GM21576 (cell line): ENCODE results near the gene SPRR5.

Experiments used
- ATAC-seq: cut with Tn5 transposase; IDR thresholded peaks from one replicate; pipeline ENCODE4 v1.9.1; 2021; ENCODE audit warnings: mild to moderate bottlenecking, moderate library complexity; ENCODE audit not compliant: unreplicated experiment

SPRR5 gene

GRCh38 chr1:152946651-152947256, at the start of gene SPRR5:
SPRR5 (plus strand) TSS chr1:152947206; CDS start chr1:152948555, 1,349 bp downstream.
- ATAC-seq: no peak

GRCh38 chr1:152899027-152899426, 48.0 kb upstream of the SPRR5 start:
- no peak for ATAC-seq

GRCh38 chr1:152899883-152900282, 47.1 kb upstream of the SPRR5 start:
- ATAC-seq: no peak

DNA sequence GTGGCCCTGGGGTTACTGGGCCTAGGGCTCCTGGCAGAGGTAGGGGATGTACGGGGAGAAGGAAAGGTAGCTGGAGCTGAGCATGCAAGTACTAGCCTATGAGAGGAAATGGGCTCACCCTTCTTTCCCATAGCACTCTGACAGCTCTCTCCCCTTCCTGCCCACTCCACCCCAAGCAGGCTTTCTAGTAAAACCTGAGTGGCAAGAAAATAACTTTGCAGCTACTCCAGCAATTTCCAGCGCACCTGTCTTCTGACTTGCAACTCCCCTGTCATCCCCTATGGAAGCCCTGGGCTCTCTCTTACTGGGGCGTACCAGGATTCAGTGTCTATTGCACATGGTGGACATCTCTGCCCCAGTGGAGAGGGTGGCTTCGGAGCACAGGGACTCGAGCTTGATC, 45.4 kb upstream of the SPRR5 start:
- no peak for ATAC-seq

DNA sequence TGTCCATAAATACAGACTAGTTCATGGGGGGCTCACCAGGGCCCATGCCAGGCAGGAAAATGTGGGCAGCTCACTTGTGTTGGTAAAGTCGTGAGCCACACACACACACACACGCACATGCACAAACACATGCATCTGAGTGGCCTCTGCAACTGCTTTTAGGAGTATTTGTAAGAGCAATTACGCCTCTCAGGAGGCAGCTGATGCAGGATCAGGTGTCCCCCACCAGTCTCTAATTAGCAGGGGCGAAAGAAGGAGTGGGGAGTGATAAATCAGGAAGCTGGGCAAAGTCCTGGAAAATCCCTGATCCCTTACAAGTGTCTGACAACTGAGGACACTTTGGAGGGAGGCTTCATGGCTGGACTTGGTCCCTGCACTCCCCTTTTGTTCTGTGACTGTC, 44.4 kb upstream of the SPRR5 start:
- no peak for ATAC-seq

- no peak for ATAC-seq
These were observed 42.1 kb upstream of the SPRR5 start for GRCh38 chr1:152904688-152905440.

GRCh38 chr1:152906023-152906565, 40.9 kb upstream of the SPRR5 start:
- no peak for ATAC-seq

GRCh38 chr1:152907686-152908601, 39.1 kb upstream of the SPRR5 start, which contains the start of gene IVL:
IVL (plus strand) TSS chr1:152908546; CDS start chr1:152909798, 1,252 bp downstream.
- ATAC-seq: no peak

DNA sequence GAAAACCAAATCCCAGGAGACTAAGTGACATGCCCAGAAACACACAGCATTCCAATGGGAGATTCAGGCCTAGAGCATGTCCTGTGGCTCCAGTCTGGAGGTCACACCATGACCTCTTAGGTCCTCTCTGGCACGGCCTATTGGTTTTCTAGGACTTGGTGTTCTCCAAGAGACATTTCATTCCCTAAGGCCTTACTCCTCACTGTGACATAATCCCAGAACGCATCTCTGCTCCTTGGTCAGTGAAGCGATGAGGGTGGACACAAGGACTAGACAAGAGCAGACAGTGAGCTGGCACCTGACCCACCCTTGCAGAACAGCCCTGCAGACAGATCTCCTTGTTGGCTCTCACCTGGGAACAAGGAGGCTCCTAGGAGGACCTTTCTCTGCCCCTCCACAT, 37.8 kb upstream of the SPRR5 start:
- no peak for ATAC-seq

GRCh38 chr1:152912471-152912870, 34.5 kb upstream of the SPRR5 start:
- no peak for ATAC-seq

DNA sequence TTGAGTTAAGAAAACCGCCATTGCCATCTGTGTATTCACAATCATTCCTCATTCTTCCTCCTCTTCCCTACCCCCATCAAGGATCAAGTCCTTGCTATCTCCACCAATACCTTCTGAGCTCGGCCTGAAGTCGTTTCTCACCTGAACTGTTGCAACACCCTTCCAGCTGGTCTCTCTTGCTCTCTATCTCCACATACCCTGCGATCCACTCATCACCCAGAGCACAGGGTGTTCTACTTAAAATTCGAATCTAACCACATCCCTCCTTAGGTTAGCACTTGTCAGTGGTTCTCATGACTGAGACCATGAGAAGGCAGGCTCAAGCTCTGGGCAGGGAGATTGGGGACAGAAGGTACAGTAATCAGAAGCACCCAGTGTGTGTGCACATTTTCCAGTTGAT, 34.1 kb upstream of the SPRR5 start:
- no peak for ATAC-seq

- no peak for ATAC-seq
These were observed 29.2 kb upstream of the SPRR5 start for GRCh38 chr1:152917794-152918193.

DNA sequence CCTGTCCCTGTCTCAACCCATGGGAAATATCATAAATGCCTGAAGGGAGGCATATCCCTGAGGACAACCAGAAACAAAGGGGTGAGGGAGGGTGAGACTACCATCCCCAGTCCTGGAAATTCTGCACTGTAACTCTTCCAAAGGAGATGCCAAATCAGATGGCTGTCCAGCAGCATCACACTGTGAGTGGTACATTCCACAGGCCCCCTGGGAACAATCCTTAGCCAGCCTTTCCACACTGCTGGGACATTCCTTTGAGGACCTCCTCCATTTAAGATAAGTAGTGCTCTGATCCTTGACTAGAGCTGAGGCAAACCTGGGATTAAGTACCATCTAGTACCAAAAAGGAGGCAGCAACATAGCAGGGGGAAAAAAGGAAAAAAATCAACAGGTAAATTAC, 27.9 kb upstream of the SPRR5 start:
- ATAC-seq: no peak

GRCh38 chr1:152924191-152924590, 22.8 kb upstream of the SPRR5 start:
- no peak for ATAC-seq

- ATAC-seq: no peak
These were observed 20.9 kb upstream of the SPRR5 start for GRCh38 chr1:152926091-152926490.

- ATAC-seq: no peak
These were observed 18.3 kb upstream of the SPRR5 start for GRCh38 chr1:152928671-152929070.

GRCh38 chr1:152932170-152932811, 14.7 kb upstream of the SPRR5 start:
- no peak for ATAC-seq

- ATAC-seq: no peak
These were observed 13.8 kb upstream of the SPRR5 start for GRCh38 chr1:152933196-152933595.

- ATAC-seq: no peak
These were observed 6.4 kb upstream of the SPRR5 start for GRCh38 chr1:152940614-152941013.

GRCh38 chr1:152941037-152941711, 5.8 kb upstream of the SPRR5 start:
- ATAC-seq: no peak
